Neuronal stem cell (in vitro differentiated cells): ENCODE results near the gene WHRN. TPM values are rescaled to one million over a fixed set of nuclear protein-coding genes. Genes with fewer than 3 reads are reported as not detected.

Experiments
- DNase-seq: peaks from one replicate; pipeline ENCODE4 v3.0.0-alpha.2; 2013; ENCODE audit warnings: low spot score
- H2AFZ ChIP-seq: one replicate; pipeline ENCODE4 v1.6.1; 2013; ENCODE audit warnings: mild to moderate bottlenecking, low read length, inconsistent platforms
- H2AK5ac ChIP-seq: 2 replicates; pipeline ENCODE4 v1.6.1; 2013; ENCODE audit warnings: low read depth, mild to moderate bottlenecking, inconsistent platforms, low read length, moderate library complexity, mixed read lengths
- H2BK120ac ChIP-seq: 2 replicates; pipeline ENCODE4 v1.6.1; 2013; ENCODE audit warnings: low read depth, mild to moderate bottlenecking, inconsistent platforms, low read length, moderate library complexity, mixed read lengths
- H2BK12ac ChIP-seq: one replicate; pipeline ENCODE4 v1.6.1; 2013; ENCODE audit warnings: low read length, inconsistent platforms
- H2BK15ac ChIP-seq: 2 replicates; pipeline ENCODE4 v1.6.1; 2013; ENCODE audit warnings: mild to moderate bottlenecking, low read length, inconsistent platforms, mixed read lengths
- H2BK5ac ChIP-seq: one replicate; pipeline ENCODE4 v1.6.1; 2013; ENCODE audit warnings: inconsistent platforms, mild to moderate bottlenecking, low read length, moderate library complexity
- H3K14ac ChIP-seq: one replicate; pipeline ENCODE4 v1.6.1; 2013; ENCODE audit warnings: low read length, inconsistent platforms
- H3K18ac ChIP-seq: 2 replicates; pipeline ENCODE4 v1.6.1; 2013; ENCODE audit warnings: low read length, inconsistent platforms
- H3K23ac ChIP-seq: 2 replicates; pipeline ENCODE4 v1.6.1; 2013; ENCODE audit warnings: low read depth, mild to moderate bottlenecking, mixed read lengths, low read length, inconsistent platforms; ENCODE audit not compliant: poor library complexity
- H3K27ac ChIP-seq: replicated peaks from 3 replicates; pipeline ENCODE4 v1.5.1; 2013; ENCODE audit warnings: low read length, inconsistent platforms
- H3K27me3 ChIP-seq, 3 experiments: 2 replicates each; pipeline ENCODE4 v1.6.1; 2013; ENCODE audit warnings: low read length in 3 of 3, mild to moderate bottlenecking in 2 of 3, inconsistent platforms in 1 of 3, low read depth in 1 of 3, mixed read lengths in 1 of 3, moderate library complexity in 1 of 3; ENCODE audit not compliant: control insufficient read depth in 3 of 3, insufficient read depth in 3 of 3
- H3K36me3 ChIP-seq, 2 donors: replicated peaks in 1 of 2; 2 replicates each; pipeline ENCODE4 v1.6.1; 2013; ENCODE audit warnings: low read length in 2 of 2; ENCODE audit not compliant: control insufficient read depth in 2 of 2, insufficient read depth in 2 of 2
- H3K4ac ChIP-seq: 2 replicates; pipeline ENCODE4 v1.6.1; 2013; ENCODE audit warnings: inconsistent platforms, mild to moderate bottlenecking, low read length, moderate library complexity
- H3K4me1 ChIP-seq, 2 donors: 1 replicate in 1 of 2; 2 replicates in 1 of 2; pipeline ENCODE4 v1.6.1; 2013; ENCODE audit warnings: low read length in 2 of 2, low read depth in 1 of 2; ENCODE audit not compliant: control insufficient read depth in 2 of 2, insufficient read depth in 1 of 2
- H3K4me2 ChIP-seq: one replicate; pipeline ENCODE4 v1.6.1; 2013; ENCODE audit warnings: mild to moderate bottlenecking, low read length, inconsistent platforms; ENCODE audit not compliant: insufficient read depth, poor library complexity, severe bottlenecking
- H3K4me3 ChIP-seq, 2 donors: 2 replicates each; pipeline ENCODE4 v1.5.1; 2013; ENCODE audit warnings: low read length in 2 of 2, mild to moderate bottlenecking in 2 of 2, inconsistent platforms in 1 of 2, moderate library complexity in 1 of 2
- H3K79me1 ChIP-seq: one replicate; pipeline ENCODE4 v1.6.1; 2013; ENCODE audit warnings: low read depth, mild to moderate bottlenecking, inconsistent platforms, low read length, moderate library complexity
- H3K9ac ChIP-seq: one replicate; pipeline ENCODE4 v1.6.1; 2013; ENCODE audit warnings: mild to moderate bottlenecking, low read depth, low read length, inconsistent platforms; ENCODE audit not compliant: poor library complexity
- H3K9me3 ChIP-seq, 2 donors: replicated peaks in 1 of 2; 2 replicates each; pipeline versions ENCODE3 to v1.6.1; 2013; ENCODE audit warnings: low read length in 2 of 2, mild to moderate bottlenecking in 2 of 2, inconsistent platforms in 1 of 2, low read depth in 1 of 2, mixed read lengths in 1 of 2, moderate library complexity in 1 of 2; ENCODE audit not compliant: control insufficient read depth in 2 of 2, insufficient read depth in 1 of 2
- H4K8ac ChIP-seq: one replicate; pipeline ENCODE4 v1.6.1; 2013; ENCODE audit warnings: low read depth, mild to moderate bottlenecking, inconsistent platforms, low read length, moderate library complexity
- H4K91ac ChIP-seq: one replicate; pipeline ENCODE4 v1.6.1; 2013; ENCODE audit warnings: low read length, low read depth, mild to moderate bottlenecking, inconsistent platforms; ENCODE audit not compliant: poor library complexity
- WGBS, 2 donors: extraction: QIAGEN DNeasy Blood & Tissue Kit; methylation state at CpG; one replicate each; pipeline ENCODE4 v1.1.7; 2013; ENCODE audit warnings: missing lambda C conversion rate in 2 of 2, mixed read lengths in 1 of 2; ENCODE audit not compliant: insufficient read length in 2 of 2, insufficient replicate concordance in 1 of 2; ENCODE audit errors: extremely low coverage in 2 of 2; 5-methylcytosine and 5-hydroxymethylcytosine counted together
- small RNA-seq: library from polyadenylated mRNA; stranded (forward); fragments of <200 nt; extraction: miRNeasy Mini kit (QIAGEN cat#:217004); gene quantifications from one replicate; pipeline ENCODE3, GENCODE V24; 2013; ENCODE audit not compliant: insufficient read depth

Gene WHRN

DNA sequence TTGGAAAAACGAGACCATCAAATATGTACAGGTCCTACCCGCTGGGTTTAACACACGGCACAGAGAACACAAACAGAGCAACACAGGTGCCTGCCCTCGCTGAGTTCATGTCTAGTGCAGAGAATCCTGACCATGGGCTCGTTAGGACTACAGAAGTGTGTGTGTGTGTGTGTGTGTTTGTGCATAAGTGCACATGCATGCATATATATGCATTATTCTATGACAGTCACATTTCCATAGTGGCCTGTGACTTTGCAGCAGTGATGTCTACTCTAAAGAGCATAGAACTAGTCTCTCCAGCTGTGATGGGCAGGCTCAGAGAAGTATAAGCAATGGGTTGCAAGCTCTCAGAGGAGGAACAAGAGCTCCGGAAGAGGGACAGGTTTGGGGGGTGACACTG, 147.9 kb downstream of the WHRN start:
- Histone ChIP-seq H2AFZ (no peak overlapping the region), H3K23ac (no peak overlapping the region), H3K4me1 (no peaks in the 10 kb centered on the region), H3K4me2 (no peak overlapping the region), H3K14ac (no peak overlapping the region), H2BK5ac (no peak overlapping the region), H3K9ac (no peak overlapping the region), H3K27me3 (no peaks in the 10 kb centered on the region), H4K8ac (no peak overlapping the region), H4K91ac (no peak overlapping the region), H3K27ac (no peak overlapping the region), H3K4me3 (no peak overlapping the region), H2BK15ac (no peak overlapping the region), H3K9me3 (no peaks in the 10 kb centered on the region), H3K4ac (no peak overlapping the region), H2BK12ac (no peak overlapping the region), H3K36me3 (peaks cover 24 to 79% of the 10 kb centered on the region in 2 donors), H3K79me1 (no peaks in the 10 kb centered on the region), H3K18ac (no peak overlapping the region), H2BK120ac (no peak overlapping the region), H2AK5ac (no peak overlapping the region)
- no peak for DNase-seq
- WGBS, 2 donors: no CpG with 5 or more reads among the region's 6 CpGs

DNA sequence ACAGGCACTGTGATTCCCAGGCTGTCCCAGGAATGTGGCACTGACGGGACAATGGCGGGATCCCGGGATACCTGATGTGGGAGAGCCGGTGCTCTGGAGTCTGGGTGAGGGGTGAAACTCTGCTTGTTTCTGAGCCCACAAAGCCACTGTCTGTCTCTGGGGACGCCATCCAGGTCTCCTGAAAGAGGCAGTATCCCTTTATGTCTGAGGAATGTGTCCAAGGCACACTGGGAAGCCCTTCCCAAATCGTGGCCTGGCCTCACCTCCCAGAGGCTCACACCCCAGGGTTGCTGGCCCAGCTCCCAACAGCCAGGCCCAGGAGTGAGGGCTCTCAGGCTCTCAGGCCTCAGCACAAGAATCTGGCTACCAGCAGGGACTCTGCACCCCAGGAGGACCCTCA, 148.5 kb downstream of the WHRN start:
- Histone ChIP-seq H3K14ac (no peak overlapping the region), H3K9me3 (no peaks in the 10 kb centered on the region), H3K27ac (no peak overlapping the region), H3K23ac (no peak overlapping the region), H3K4me3 (no peak overlapping the region), H4K8ac (no peak overlapping the region), H3K4me2 (no peak overlapping the region), H3K27me3 (no peaks in the 10 kb centered on the region), H3K79me1 (no peaks in the 10 kb centered on the region), H2AK5ac (no peak overlapping the region), H2BK120ac (no peak overlapping the region), H4K91ac (no peak overlapping the region), H3K4me1 (no peaks in the 10 kb centered on the region), H3K9ac (peak overlapping the region; percentile 18), H3K4ac (no peak overlapping the region), H3K36me3 (peaks cover 24 to 77% of the 10 kb centered on the region in 2 donors), H2AFZ (no peak overlapping the region), H2BK15ac (no peak overlapping the region), H3K18ac (no peak overlapping the region), H2BK12ac (no peak overlapping the region), H2BK5ac (no peak overlapping the region)
- DNase-seq: no peak
- no CpG with 5 or more reads among the region's 6 CpGs for WGBS, 2 donors

DNA sequence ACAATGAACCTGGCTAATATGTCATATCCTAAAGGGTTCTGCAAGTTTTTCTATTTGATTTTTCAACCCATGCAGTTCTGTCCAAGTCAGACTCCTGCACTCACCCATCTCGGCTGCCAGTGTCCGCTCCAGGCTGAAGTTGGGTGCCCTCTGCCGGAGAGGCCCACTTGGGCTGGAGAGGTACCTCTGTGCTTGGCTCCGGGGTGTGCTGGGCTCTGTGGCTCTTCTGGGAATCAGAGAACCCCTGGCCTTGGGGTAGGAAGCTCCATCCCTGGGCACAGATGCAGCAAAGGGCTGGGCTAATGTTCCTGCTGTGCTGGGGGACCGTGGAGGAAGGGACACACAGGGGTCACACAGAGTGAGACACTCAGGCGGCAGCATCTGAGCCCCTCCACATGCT, 149.5 kb downstream of the WHRN start:
- WGBS, 2 donors: no CpG with 5 or more reads among the region's 6 CpGs
- H3K27me3 ChIP-seq: no peaks in the 10 kb centered on the region
- no peak overlapping the region for H2BK15ac ChIP-seq
- no peak overlapping the region for H3K4me3 ChIP-seq
- H3K36me3 ChIP-seq: peaks cover 20 to 73% of the 10 kb centered on the region in 2 donors
- no peak overlapping the region for H3K4me2 ChIP-seq
- no peak overlapping the region for H3K9ac ChIP-seq
- no peak overlapping the region for H2BK12ac ChIP-seq
- H2AK5ac ChIP-seq: no peak overlapping the region
- H2BK5ac ChIP-seq: no peak overlapping the region
- no peak overlapping the region for H2AFZ ChIP-seq
- no peak overlapping the region for H3K23ac ChIP-seq
- no peaks in the 10 kb centered on the region for H3K9me3 ChIP-seq
- no peak overlapping the region for H3K14ac ChIP-seq
- no peak overlapping the region for H3K4ac ChIP-seq
- no peak for DNase-seq
- no peak overlapping the region for H2BK120ac ChIP-seq
- H3K18ac ChIP-seq: no peak overlapping the region
- no peaks in the 10 kb centered on the region for H3K4me1 ChIP-seq
- H4K8ac ChIP-seq: no peak overlapping the region
- H3K79me1 ChIP-seq: no peaks in the 10 kb centered on the region
- no peak overlapping the region for H3K27ac ChIP-seq
- no peak overlapping the region for H4K91ac ChIP-seq

Small RNA genes lying within 50 kb of the gene (small RNA-seq; reads per million reads assigned to genes)
- not detected for gene AL138895.2
